ENCODE results near the gene MT1A. TPM values are rescaled to one million over a fixed set of nuclear protein-coding genes. Genes with fewer than 3 reads are reported as not detected.

The MT1A gene
- total RNA-seq, 1 donor = not detected

GRCh38 chr16:56683424-56684172 lies 45.1 kb downstream of the MT1A start:
- H3K4me3 ChIP-seq (ENCODE audit: low read length) = no peak overlapping the region
- H3K4me1 ChIP-seq (ENCODE audit: insufficient read depth, low read length) = peaks cover 22% of the 10 kb centered on the region
- H3K27me3 ChIP-seq (ENCODE audit: insufficient read depth, low read length) = no peaks in the 10 kb centered on the region
- H3K9me3 ChIP-seq (ENCODE audit: low read depth, low read length) = no peaks in the 10 kb centered on the region

- Histone ChIP-seq H3K4me1 (ENCODE audit: insufficient read depth, low read length) (peaks cover 22% of the 10 kb centered on the region), H3K27me3 (ENCODE audit: insufficient read depth, low read length) (no peaks in the 10 kb centered on the region), H3K9me3 (ENCODE audit: low read depth, low read length) (no peaks in the 10 kb centered on the region), H3K4me3 (ENCODE audit: low read length) (no peak overlapping the region)
Observed at GRCh38 chr16:56684256-56684925, 45.9 kb downstream of the MT1A start.

- no peaks in the 10 kb centered on the region for H3K9me3 ChIP-seq (ENCODE audit: low read depth, low read length)
- H3K4me3 ChIP-seq (ENCODE audit: low read length) = no peak overlapping the region
Observed at GRCh38 chr16:56684926-56685590, 46.6 kb downstream of the MT1A start.

GRCh38 chr16:56686758-56687157 lies 48.3 kb downstream of the MT1A start:
- Histone ChIP-seq H3K4me3 (ENCODE audit: low read length) (no peak overlapping the region), H3K4me1 (ENCODE audit: insufficient read depth, low read length) (peaks cover 17% of the 10 kb centered on the region), H3K9me3 (ENCODE audit: low read depth, low read length) (no peaks in the 10 kb centered on the region), H3K27me3 (ENCODE audit: insufficient read depth, low read length) (no peaks in the 10 kb centered on the region)

More at GRCh38 chr16:56684926-56685590, 46.6 kb downstream of the MT1A start:
- H3K27me3 ChIP-seq (ENCODE audit: insufficient read depth, low read length) = no peaks in the 10 kb centered on the region
- peaks cover 22% of the 10 kb centered on the region for H3K4me1 ChIP-seq (ENCODE audit: insufficient read depth, low read length)

GRCh38 chr16:56688762-56689161 lies 50.3 kb downstream of the MT1A start:
- H3K4me3 ChIP-seq (ENCODE audit: low read length) = no peak overlapping the region
- H3K9me3 ChIP-seq (ENCODE audit: low read depth, low read length) = no peaks in the 10 kb centered on the region
- H3K4me1 ChIP-seq (ENCODE audit: insufficient read depth, low read length) = peaks cover under 1% of the 10 kb centered on the region
- H3K27me3 ChIP-seq (ENCODE audit: insufficient read depth, low read length) = no peaks in the 10 kb centered on the region

GRCh38 chr16:56689171-56689570 lies 50.7 kb downstream of the MT1A start:
- H3K27me3 ChIP-seq (ENCODE audit: insufficient read depth, low read length) = no peaks in the 10 kb centered on the region
- H3K9me3 ChIP-seq (ENCODE audit: low read depth, low read length) = no peaks in the 10 kb centered on the region
- no peaks in the 10 kb centered on the region for H3K4me1 ChIP-seq (ENCODE audit: insufficient read depth, low read length)
- H3K4me3 ChIP-seq (ENCODE audit: low read length) = no peak overlapping the region

Other genes starting within 250 kb of the MT1A start
- 193 TPM for gene AMFR, start 213.1 kb upstream of the MT1A start, total RNA-seq
- gene NUDT21, start 187.3 kb upstream of the MT1A start, total RNA-seq = 67.6 TPM
- 20.6 TPM for gene OGFOD1, start 187.1 kb upstream of the MT1A start, total RNA-seq
- 36.7 TPM for gene BBS2, start 118.6 kb upstream of the MT1A start, total RNA-seq
- gene MT4, start 73.6 kb upstream of the MT1A start, total RNA-seq = not detected
- 0.31 TPM for gene MT3, start 49.1 kb upstream of the MT1A start, total RNA-seq
- 10.9 TPM for gene MT2A, start 30.1 kb upstream of the MT1A start, total RNA-seq
- gene MT1E, start 12.9 kb upstream of the MT1A start, total RNA-seq = 1.7 TPM
- gene MT1M, start 6.0 kb upstream of the MT1A start, total RNA-seq = not detected
- not detected for gene MT1B, start 13.2 kb downstream of the MT1A start, total RNA-seq
- gene MT1F, start 19.3 kb downstream of the MT1A start, total RNA-seq = 3.3 TPM
- gene MT1G, start 29.4 kb downstream of the MT1A start, total RNA-seq = not detected
- not detected for gene MT1H, start 31.1 kb downstream of the MT1A start, total RNA-seq
- 28.8 TPM for gene MT1X, start 43.8 kb downstream of the MT1A start, total RNA-seq
- 51.1 TPM for gene NUP93, start 91.5 kb downstream of the MT1A start, total RNA-seq
- gene SLC12A3, start 226.5 kb downstream of the MT1A start, total RNA-seq = 0.10 TPM